DND-41 (cell line): ENCODE data around the gene JPH3.

Source experiments
- ATAC-seq: fragments of 200-7000 bp; cut with Tn5 transposase; 3 replicates; pipeline ENCODE4 v1.9.1; 2021; ENCODE audit warnings: low read depth; ENCODE audit not compliant: insufficient read depth
- DNase-seq: peaks from one replicate; pipeline ENCODE4 v3.0.0-alpha.2; 2020
- H2AFZ ChIP-seq: 2 replicates; pipeline ENCODE4 v1.6.0; 2012; ENCODE audit warnings: low read depth, low read length
- H3K27ac ChIP-seq: 2 replicates; pipeline ENCODE4 v1.5.1; 2012; ENCODE audit warnings: low read length, inconsistent platforms
- H3K27me3 ChIP-seq: fragments of 200-600 bp; sonication (generic); 2 replicates; pipeline ENCODE4 v1.6.0; 2012; ENCODE audit warnings: low read length, mild to moderate bottlenecking, inconsistent platforms; ENCODE audit not compliant: insufficient read depth, poor library complexity
- H3K36me3 ChIP-seq: 2 replicates; pipeline ENCODE4 v1.5.1; 2012; ENCODE audit warnings: low read length, inconsistent platforms; ENCODE audit not compliant: insufficient read depth
- H3K4me1 ChIP-seq: 2 replicates; pipeline ENCODE4 v1.5.1; 2012; ENCODE audit warnings: mild to moderate bottlenecking, low read length; ENCODE audit not compliant: insufficient read depth
- H3K4me2 ChIP-seq: 2 replicates; pipeline ENCODE4 v1.6.0; 2012; ENCODE audit warnings: mild to moderate bottlenecking, moderate library complexity, low read length, inconsistent platforms; ENCODE audit not compliant: insufficient read depth
- H3K4me3 ChIP-seq, 2 experiments: fragments of 200-600 bp in 1 of 2; shearing (Covaris generic) in 1 of 2; 2 replicates each; pipeline ENCODE4 v1.5.1; 2012 to 2016; ENCODE audit warnings: inconsistent platforms in 2 of 2, low read length in 2 of 2, mild to moderate bottlenecking in 2 of 2, low read depth in 1 of 2, moderate library complexity in 1 of 2
- H3K79me2 ChIP-seq: 2 replicates; pipeline ENCODE4 v1.6.0; 2012; ENCODE audit warnings: low read length, inconsistent platforms; ENCODE audit not compliant: insufficient read depth
- H3K9ac ChIP-seq: 2 replicates; pipeline ENCODE4 v1.6.0; 2012; ENCODE audit warnings: low read depth, mild to moderate bottlenecking, inconsistent platforms, low read length, moderate library complexity
- H3K9me3 ChIP-seq: 2 replicates; pipeline ENCODE4 v1.5.1; 2012; ENCODE audit warnings: low read length, moderate library complexity, mild to moderate bottlenecking, inconsistent platforms; ENCODE audit not compliant: insufficient read depth, severe bottlenecking
- H4K20me1 ChIP-seq: 2 replicates; pipeline ENCODE4 v1.6.0; 2012; ENCODE audit warnings: low read length; ENCODE audit not compliant: insufficient read depth
- CTCF ChIP-seq: IDR thresholded peaks from 2 replicates; pipeline ENCODE4 v1.5.1; 2012; ENCODE audit warnings: borderline replicate concordance, low read length, moderate library complexity, mild to moderate bottlenecking; ENCODE audit not compliant: poor library complexity, severe bottlenecking; ENCODE audit errors: extremely low read depth
- EZH2 ChIP-seq: IDR thresholded peaks from 3 replicates; pipeline ENCODE4 v1.6.1; 2012; ENCODE audit warnings: borderline replicate concordance, low read depth, mild to moderate bottlenecking, moderate library complexity, low read length, inconsistent platforms; ENCODE audit not compliant: severe bottlenecking

Gene JPH3

GRCh38 chr16:87687998-87688529 is 85.8 kb downstream of the JPH3 start:
- Histone ChIP-seq H3K9ac (no peak overlapping the region), H3K4me1 (no peaks in the 10 kb centered on the region), H3K27ac (no peak overlapping the region), H3K27me3 (no peaks in the 10 kb centered on the region), H3K9me3 (no peaks in the 10 kb centered on the region), H2AFZ (no peak overlapping the region), H3K36me3 (no peaks in the 10 kb centered on the region), H3K4me3 (no peak overlapping the region), H3K79me2 (no peaks in the 10 kb centered on the region), H4K20me1 (peaks cover 9% of the 10 kb centered on the region), H3K4me2 (no peak overlapping the region)
- no peak for DNase-seq
- no peak for TF ChIP-seq CTCF
- TF ChIP-seq EZH2 = no peak
- ATAC-seq = no peak

- ATAC-seq = no peak
- Histone ChIP-seq H3K9me3 (no peaks in the 10 kb centered on the region), H3K4me2 (no peak overlapping the region), H3K36me3 (no peaks in the 10 kb centered on the region), H4K20me1 (peaks cover 17% of the 10 kb centered on the region), H3K27ac (no peak overlapping the region), H3K79me2 (no peaks in the 10 kb centered on the region), H2AFZ (no peak overlapping the region), H3K4me3 (no peak overlapping the region), H3K27me3 (no peaks in the 10 kb centered on the region), H3K4me1 (no peaks in the 10 kb centered on the region), H3K9ac (no peak overlapping the region)
- TF ChIP-seq CTCF = no peak
- no peak for TF ChIP-seq EZH2
- no peak for DNase-seq
These were observed 86.8 kb downstream of the JPH3 start for GRCh38 chr16:87688876-87689815.

- Histone ChIP-seq H2AFZ (no peak overlapping the region), H3K9me3 (no peaks in the 10 kb centered on the region), H3K36me3 (peaks cover 6% of the 10 kb centered on the region; the same call in 1 of the 2 replicates), H3K79me2 (no peaks in the 10 kb centered on the region), H3K9ac (no peak overlapping the region), H3K4me1 (no peaks in the 10 kb centered on the region), H4K20me1 (peaks cover 22% of the 10 kb centered on the region), H3K4me2 (no peak overlapping the region), H3K27me3 (no peaks in the 10 kb centered on the region), H3K4me3 (no peak overlapping the region), H3K27ac (no peak overlapping the region)
- TF ChIP-seq EZH2 = no peak
- no peak for TF ChIP-seq CTCF
- ATAC-seq (no peak), DNase-seq (no peak)
These were observed 87.7 kb downstream of the JPH3 start for GRCh38 chr16:87689956-87690465.
